Spleen (tissue), 7 donors: ENCODE data around the gene ARHGEF26.

ENCODE experiments used
- CTCF ChIP-seq, 11 experiments: fragments of 200-600 bp in 7 of 11; fragments of 450-650 bp in 4 of 11; sonication (generic) in 4 of 11; IDR thresholded peaks in 8 of 11; conservative IDR thresholded peaks in 3 of 11; 1 replicate in 7 of 11; 2 replicates in 4 of 11; pipeline versions ENCODE4 v1.4.0 to v1.8.0; 2016 to 2021; ENCODE audit warnings: antibody characterized with exemption in 11 of 11, inconsistent platforms in 4 of 11, mild to moderate bottlenecking in 1 of 11
- POLR2A ChIP-seq, 3 donors: fragments of 450-650 bp; IDR thresholded peaks; one replicate each; pipeline ENCODE4 v1.5.1; 2017; ENCODE audit warnings: antibody characterized with exemption in 3 of 3, mild to moderate bottlenecking in 1 of 3
- donor health status: DM: no; HTN: no; CAD: no; lungs with moderate emphysema.
- donor health status: DM: no; HTN: no; CAD: no.
- donor health status: DM: no; HTN: no; CAD: no.

- TF ChIP-seq CTCF (IDR thresholded peaks at IDR 0.05 in 8 of 11, conservative IDR thresholded peaks at IDR 0.05 in 3 of 11) (no peak), POLR2A (IDR thresholded peaks at IDR 0.05) (no peak)
Measured at GRCh38 chr3:154086286-154086685, 34.9 kb upstream of the ARHGEF26 start.
